Fibroblast of skin of scalp (primary cell): ENCODE measurements around the gene SCD5.

Experiments
- DNase-seq: peaks from one replicate; pipeline ENCODE4 v3.0.0-alpha.2; 2013

SCD5 gene

DNA sequence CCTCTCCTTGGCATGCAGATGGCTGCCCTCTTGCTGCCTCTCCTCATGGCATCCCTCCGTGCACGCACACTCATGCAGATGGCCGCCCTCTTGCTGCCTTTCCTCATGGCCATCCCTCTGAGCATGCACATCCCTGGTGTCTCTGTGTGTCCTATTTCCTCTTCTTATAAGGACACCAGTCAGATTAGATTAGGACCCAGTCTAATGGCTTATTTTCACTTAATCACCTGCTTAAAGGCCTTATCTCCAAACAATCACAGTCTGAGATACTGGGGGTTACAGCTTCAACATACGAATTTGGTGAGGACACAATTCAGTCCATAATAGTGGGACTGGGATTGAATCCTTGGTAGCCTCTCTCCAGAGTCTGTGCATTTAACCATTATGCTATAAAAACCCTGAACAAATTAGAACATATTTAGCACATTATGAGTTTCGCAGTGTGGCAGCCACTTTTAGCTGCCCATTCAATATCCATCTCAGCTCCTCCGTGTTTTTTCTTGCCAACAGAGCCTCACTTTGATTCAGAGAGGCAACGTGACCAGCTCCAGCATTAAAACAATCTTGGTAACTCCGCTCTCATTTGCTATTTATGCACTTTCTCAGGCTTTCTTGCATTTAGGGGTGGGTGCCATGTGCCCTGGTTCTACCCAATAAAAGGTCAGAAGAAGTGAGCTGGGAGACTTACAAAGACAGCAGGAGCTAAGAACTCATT, 210.6 kb downstream of the SCD5 start:
- DNase-seq = no peak

DNA sequence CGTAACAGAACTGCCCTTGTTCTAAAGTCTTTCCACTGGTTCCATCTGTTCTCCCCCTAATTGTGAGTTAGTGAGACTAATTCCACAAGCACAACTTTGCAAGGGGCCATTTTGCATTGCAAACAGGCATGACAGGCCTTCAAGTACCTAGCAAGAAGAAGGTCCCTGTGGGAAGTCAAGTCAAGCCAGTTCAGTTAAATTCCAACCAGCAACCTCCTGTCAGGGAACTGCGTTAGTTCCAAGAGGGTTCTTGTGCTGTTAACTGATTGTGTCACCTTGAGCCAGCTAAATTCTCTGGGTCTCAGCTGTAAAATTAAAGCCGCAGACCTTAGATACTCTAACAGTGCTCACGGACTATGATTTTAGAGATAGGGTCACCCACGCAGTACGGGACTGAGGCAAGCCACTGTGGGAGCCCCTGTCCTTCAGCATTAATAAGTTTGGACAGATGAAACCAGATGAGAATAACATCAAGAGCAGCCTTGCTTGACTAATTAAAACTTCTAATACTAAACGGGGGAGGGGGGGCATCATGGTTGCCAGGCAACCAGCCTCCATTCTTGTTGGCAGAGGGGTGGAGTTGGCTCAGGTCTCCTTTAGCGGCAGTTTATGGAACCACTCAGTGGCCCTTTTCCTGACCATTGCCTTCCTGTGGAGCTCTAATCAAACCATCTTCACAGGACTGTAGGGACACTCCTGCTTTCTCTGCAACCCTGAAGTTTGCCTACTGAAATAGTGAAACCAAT, 212.7 kb downstream of the SCD5 start:
- DNase-seq = no peak

DNA sequence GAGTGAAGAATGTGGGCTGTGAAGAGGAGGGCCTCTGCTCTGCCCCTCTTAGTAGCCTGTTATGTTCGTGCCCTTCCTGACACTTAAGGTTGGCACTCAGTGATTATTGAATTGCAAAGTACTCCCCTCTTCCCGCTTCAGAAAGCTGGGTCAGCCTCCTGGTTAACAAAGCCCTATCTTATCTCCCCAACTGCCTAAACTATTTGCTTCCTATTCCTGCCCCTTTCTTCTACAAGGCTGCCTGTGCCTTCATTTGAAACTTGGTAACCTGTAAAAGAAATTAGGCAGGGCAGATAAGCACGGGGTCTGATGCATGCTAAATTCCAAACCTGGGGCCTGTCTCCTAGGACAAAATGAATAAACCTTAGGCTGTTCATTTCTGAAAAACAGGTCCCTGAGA, 213.7 kb downstream of the SCD5 start:
- DNase-seq = no peak

- no peak for DNase-seq
These were observed 214.6 kb downstream of the SCD5 start for GRCh38 chr4:82583897-82584587.

GRCh38 chr4:82579932-82580331, 218.7 kb downstream of the SCD5 start:
- no peak for DNase-seq
